Ovary (tissue), 9 donors: ENCODE measurements around the gene NOBOX. TPM values are rescaled to one million over a fixed set of nuclear protein-coding genes. Genes with fewer than 3 reads are reported as not detected.
"Not testable (repeated sequence)": the region's sequence is repeated elsewhere in the genome, so short reads cannot be mapped to it uniquely, and the experiment has no call there.

Source experiments
- DNase-seq, 5 donors: peaks; one replicate each; pipeline ENCODE4 v3.0.0-alpha.2; 2019 to 2020
- H3K27ac ChIP-seq, 2 donors: fragments of 200-600 bp; one replicate each; pipeline versions ENCODE4 v1.5.1 to v1.8.0; 2019 to 2022
- H3K27me3 ChIP-seq: fragments of 200-600 bp; one replicate; pipeline ENCODE4 v1.8.0; 2022
- H3K36me3 ChIP-seq: fragments of 200-600 bp; sonication (generic); one replicate; pipeline ENCODE4 v1.5.1; 2019
- H3K4me1 ChIP-seq: one replicate; pipeline ENCODE4 v1.8.1; 2013; ENCODE audit warnings: mild to moderate bottlenecking, moderate library complexity; ENCODE audit not compliant: insufficient read depth
- H3K4me3 ChIP-seq: fragments of 200-600 bp; sonication (generic); one replicate; pipeline ENCODE4 v1.5.1; 2017
- H3K9me3 ChIP-seq, 2 donors: fragments of 200-600 bp in 1 of 2; sonication (generic) in 1 of 2; one replicate each; pipeline versions ENCODE4 v1.5.1 to v1.8.1; 2013 to 2019; ENCODE audit warnings: mild to moderate bottlenecking in 1 of 2, moderate library complexity in 1 of 2
- CTCF ChIP-seq, 3 donors: fragments of 450-650 bp in 2 of 3; fragments of 200-600 bp in 1 of 3; IDR thresholded peaks; one replicate each; pipeline versions ENCODE4 v1.5.1 to v1.8.0; 2016 to 2022; ENCODE audit warnings: antibody characterized with exemption in 3 of 3, mild to moderate bottlenecking in 1 of 3
- EP300 ChIP-seq: sonication (generic); formaldehyde crosslinking; IDR thresholded peaks from one replicate; pipeline ENCODE4 v1.6.1; 2017; ENCODE audit warnings: antibody characterized with exemption
- POLR2A ChIP-seq: fragments of 450-650 bp; IDR thresholded peaks from one replicate; pipeline ENCODE4 v1.6.1; 2017; ENCODE audit warnings: antibody characterized with exemption, mild to moderate bottlenecking, moderate library complexity
- WGBS, 3 donors: extraction: QIAGEN DNeasy Blood & Tissue Kit in 1 of 3; methylation state at CpG; one replicate each; pipeline versions ENCODE4 v1.1.5 to v1.1.7; 2013 to 2017; 5-methylcytosine and 5-hydroxymethylcytosine counted together
- intact Hi-C, 4 donors: fragments of 100-400 bp; cut with DNase I; formaldehyde crosslinking; loops; one replicate each; pipeline versions ENCODE4 v1.11.0 to v1.15.1; 2022 to 2023
- polyA plus RNA-seq, 2 donors: library from polyadenylated mRNA; stranded (reverse); fragments of 200-250 nt in 1 of 2; fragments of 350-450 nt in 1 of 2; fragmentation: Illumina TruSeq in 1 of 2; extraction: RNeasy Lipid Tissue Mini Kit (QIAGEN cat#74804) in 1 of 2; gene quantifications; one replicate each; pipeline ENCODE4 v1.2.3, GENCODE V29; 2013 to 2014
- total RNA-seq, 7 donors: library from RNA; depleted of rRNA in 2 of 7; stranded (reverse); fragments of >200 nt in 2 of 7; fragmentation: NEBNext Ultra II Directional in 3 of 7; extraction: Animal tissue kit (Norgen Biotek cat#: 25700) in 3 of 7; gene quantifications; one replicate each; pipeline versions ENCODE4 v1.1.0 to v1.2.4, GENCODE V29; 2016 to 2023
- donor health status: DM: no; HTN: no; CAD: no; lungs with moderate emphysema.
- donor health status: DM: no; HTN: no; CAD: no.
- donor health status: Bipolar disorder and iron deficiency.
- donor health status: DM: yes; HTN: yes; CAD: no.
- donor health status: DM: no; HTN: no; CAD: no.
- donor health status: DM: yes; HTN: yes; CAD: no.

The NOBOX gene
- total and polyA plus RNA-seq, 9 donors = 0.36 TPM; not detected in 8

DNA sequence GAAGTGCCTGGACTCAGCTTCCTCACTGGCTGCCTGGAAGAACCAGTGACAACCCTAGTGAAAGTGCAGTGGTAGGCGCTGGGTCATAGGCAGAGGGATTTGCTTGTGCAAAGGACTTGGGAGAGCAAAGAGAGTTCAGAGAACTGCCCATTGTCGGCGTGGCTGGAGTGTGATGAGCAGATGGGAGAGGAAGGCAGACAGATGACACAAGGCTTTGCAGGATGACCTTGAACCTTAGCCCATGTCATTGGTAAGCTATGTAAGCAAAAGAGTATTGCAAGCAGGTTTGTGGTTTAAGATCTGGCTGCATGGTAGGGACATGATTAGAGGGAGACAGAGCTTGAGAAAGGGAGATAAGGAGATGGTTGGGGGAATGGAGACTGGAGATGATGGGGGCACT, 35.3 kb upstream of the NOBOX start:
- no peak overlapping the region for H3K27ac ChIP-seq
- no peaks in the 10 kb centered on the region for H3K4me1 ChIP-seq
- H3K4me3 ChIP-seq = no peak overlapping the region
- TF ChIP-seq POLR2A (no peak), CTCF (IDR thresholded peaks at IDR 0.05) (no peak), EP300 (no peak)
- no peak for DNase-seq
- intact Hi-C loops = no loop called here
- 81 to 93% (median 82%) methylated on average over 3 of the region's 3 CpGs for WGBS, 3 donors
- no peaks in the 10 kb centered on the region for H3K9me3 ChIP-seq
- H3K27me3 ChIP-seq = no peaks in the 10 kb centered on the region
- no peaks in the 10 kb centered on the region for H3K36me3 ChIP-seq

DNA sequence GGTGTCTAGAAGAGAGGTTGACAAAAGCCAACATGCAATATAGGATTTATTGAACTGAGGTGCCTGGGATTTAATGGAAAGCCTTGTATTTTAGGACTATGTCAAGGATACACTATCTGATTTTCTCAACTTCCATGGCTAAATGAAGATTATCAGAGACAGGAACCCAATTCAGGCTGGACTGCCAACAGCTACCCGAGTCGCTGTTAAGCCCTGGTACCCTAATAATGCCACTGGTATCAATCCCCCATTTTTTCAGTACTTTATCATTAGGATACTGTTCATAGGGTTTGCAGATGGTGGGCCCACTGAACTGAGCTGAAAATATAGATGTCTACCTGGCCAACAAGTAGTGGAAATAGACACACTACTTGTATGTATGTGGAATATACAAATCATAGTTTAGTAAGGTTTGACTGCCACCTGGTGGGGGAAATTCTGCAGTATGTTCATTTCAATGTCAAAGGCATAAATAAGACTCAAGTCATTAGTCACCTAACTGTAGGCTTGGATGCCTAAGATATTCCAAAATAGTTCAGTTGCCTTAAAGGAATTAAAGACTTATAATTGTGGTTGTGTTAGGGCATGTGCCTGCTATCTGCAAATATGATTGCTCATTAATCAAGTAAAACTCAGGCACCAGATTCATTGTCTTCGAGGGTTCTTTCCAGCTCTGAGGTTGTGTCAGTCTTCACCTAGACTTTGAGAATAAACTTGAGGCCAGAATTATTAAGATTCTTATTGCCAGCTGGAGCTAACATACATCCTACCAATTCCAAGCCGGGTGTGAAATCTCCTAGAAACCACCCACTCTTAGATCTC, 34.1 kb upstream of the NOBOX start:
- peak; percentile 20 to 69 (median 37) for DNase-seq
- Histone ChIP-seq H3K27ac (no peak overlapping the region), H3K4me3 (no peak overlapping the region), H3K36me3 (no peaks in the 10 kb centered on the region), H3K4me1 (no peaks in the 10 kb centered on the region), H3K9me3 (no peaks in the 10 kb centered on the region), H3K27me3 (no peaks in the 10 kb centered on the region)
- TF ChIP-seq EP300 = no peak
- peak in 2 of 3 donors; percentile 52 to 54 for TF ChIP-seq CTCF (IDR thresholded peaks at IDR 0.05)
- 71 to 81% (median 72%) methylated on average over 4 of the region's 4 CpGs for WGBS, 3 donors
- intact Hi-C loops = no loop called here

GRCh38 chr7:144436500-144436899, 33.0 kb upstream of the NOBOX start:
- Histone ChIP-seq H3K9me3 (no peaks in the 10 kb centered on the region), H3K4me3 (no peak overlapping the region), H3K36me3 (no peaks in the 10 kb centered on the region), H3K27me3 (no peaks in the 10 kb centered on the region), H3K27ac (no peak overlapping the region), H3K4me1 (no peaks in the 10 kb centered on the region)
- 72 to 75% (median 75%) methylated on average over 9 of the region's 9 CpGs for WGBS, 3 donors
- TF ChIP-seq CTCF (IDR thresholded peaks at IDR 0.05) = no peak
- TF ChIP-seq EP300 = no peak
- no peak for TF ChIP-seq POLR2A
- intact Hi-C loops = no loop called here
- DNase-seq = no peak

GRCh38 chr7:144428431-144428830, 24.9 kb upstream of the NOBOX start:
- H3K27ac ChIP-seq = no peak overlapping the region
- WGBS, 3 donors = 70 to 85% (median 84%) methylated on average over 2 of the region's 2 CpGs
- no peaks in the 10 kb centered on the region for H3K27me3 ChIP-seq
- no peak overlapping the region for H3K4me3 ChIP-seq
- no peaks in the 10 kb centered on the region for H3K9me3 ChIP-seq
- no peaks in the 10 kb centered on the region for H3K36me3 ChIP-seq
- H3K4me1 ChIP-seq = no peaks in the 10 kb centered on the region
- intact Hi-C loops = no loop called here
- TF ChIP-seq CTCF (IDR thresholded peaks at IDR 0.05) = no peak
- TF ChIP-seq EP300 = no peak
- no peak for TF ChIP-seq POLR2A
- DNase-seq = no peak

DNA sequence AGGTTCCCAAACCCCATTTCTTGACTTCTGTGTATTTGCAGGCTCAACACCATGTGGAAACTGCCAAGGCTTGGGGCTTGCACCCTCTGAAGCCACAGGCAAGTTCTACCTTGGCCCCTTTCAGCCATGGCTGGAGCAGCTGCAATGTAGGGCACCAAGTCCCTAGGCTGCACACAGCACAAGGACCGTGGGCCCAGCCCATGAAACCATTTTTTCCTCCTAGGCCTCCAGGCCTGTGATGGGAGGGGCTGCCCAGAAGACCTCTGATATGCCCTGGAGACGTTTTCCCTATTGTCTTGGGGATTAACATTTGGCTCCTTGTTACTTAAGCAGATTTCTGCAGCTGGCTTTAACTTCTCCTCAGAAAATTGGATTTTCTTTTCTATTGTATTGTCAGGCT, 24.0 kb upstream of the NOBOX start:
- DNase-seq, H3K9me3 ChIP-seq, H3K27me3 ChIP-seq, H3K27ac ChIP-seq, H3K4me1 ChIP-seq, H3K36me3 ChIP-seq, H3K4me3 ChIP-seq, intact Hi-C loops: not testable (repeated sequence)
- WGBS, 3 donors = 45 to 51% (median 50%) methylated on average over 2 of the region's 2 CpGs

- H3K4me1 ChIP-seq, H3K27me3 ChIP-seq, H3K9me3 ChIP-seq, H3K36me3 ChIP-seq, H3K27ac ChIP-seq, H3K4me3 ChIP-seq, intact Hi-C loops, DNase-seq: not testable (repeated sequence)
- WGBS, 3 donors = 92 to 94% (median 93%) methylated on average over 4 of the region's 4 CpGs
Measured at GRCh38 chr7:144418931-144419330, 15.4 kb upstream of the NOBOX start.
